HG03558 (cell line): ENCODE results near the gene STX8.

Experiments used
- ATAC-seq: cut with Tn5 transposase; IDR thresholded peaks from one replicate; pipeline ENCODE4 v1.9.1; 2021; ENCODE audit warnings: moderate number of reproducible peaks; ENCODE audit not compliant: unreplicated experiment; ENCODE audit errors: extremely low read depth

The STX8 gene

DNA sequence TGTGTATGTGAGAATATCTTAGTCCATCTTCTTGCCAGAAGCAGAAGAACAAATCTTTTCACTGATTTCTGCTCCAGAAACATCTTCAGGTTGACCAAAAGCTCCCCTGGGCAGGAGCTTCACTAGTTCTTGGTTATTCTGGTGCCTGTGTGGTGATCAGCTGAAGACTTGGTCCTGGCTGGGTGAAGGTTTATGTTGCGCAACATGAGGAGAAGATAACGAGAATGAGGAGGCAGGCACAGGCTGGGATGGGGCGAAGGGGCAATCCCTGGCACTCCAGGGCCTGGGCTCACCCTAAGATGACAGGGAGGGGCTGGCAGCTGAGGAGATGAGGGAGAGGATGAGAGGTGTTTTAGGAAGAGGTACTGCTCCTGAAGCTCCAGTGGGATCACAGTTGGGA, 322.3 kb downstream of the STX8 start:
- ATAC-seq = no peak

DNA sequence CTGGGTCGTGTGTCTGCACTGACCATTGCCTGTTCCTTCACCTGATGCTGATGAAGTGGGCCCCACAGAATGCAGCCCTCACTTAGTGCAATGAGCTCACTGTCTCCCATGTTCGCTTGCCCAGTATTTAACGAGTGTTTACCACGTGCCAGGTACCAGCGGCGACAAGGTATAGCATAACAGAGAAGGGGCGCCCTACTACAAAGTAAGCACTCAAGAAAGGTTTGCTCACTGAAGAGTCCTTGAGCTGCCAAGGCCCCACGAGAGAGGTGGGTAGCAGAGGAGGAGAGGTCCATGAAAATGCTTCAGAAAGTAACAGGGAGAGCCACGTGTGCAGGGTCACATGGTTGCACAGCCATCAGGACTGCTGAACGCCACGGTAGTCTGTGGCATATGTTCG, 324.3 kb downstream of the STX8 start:
- no peak for ATAC-seq

DNA sequence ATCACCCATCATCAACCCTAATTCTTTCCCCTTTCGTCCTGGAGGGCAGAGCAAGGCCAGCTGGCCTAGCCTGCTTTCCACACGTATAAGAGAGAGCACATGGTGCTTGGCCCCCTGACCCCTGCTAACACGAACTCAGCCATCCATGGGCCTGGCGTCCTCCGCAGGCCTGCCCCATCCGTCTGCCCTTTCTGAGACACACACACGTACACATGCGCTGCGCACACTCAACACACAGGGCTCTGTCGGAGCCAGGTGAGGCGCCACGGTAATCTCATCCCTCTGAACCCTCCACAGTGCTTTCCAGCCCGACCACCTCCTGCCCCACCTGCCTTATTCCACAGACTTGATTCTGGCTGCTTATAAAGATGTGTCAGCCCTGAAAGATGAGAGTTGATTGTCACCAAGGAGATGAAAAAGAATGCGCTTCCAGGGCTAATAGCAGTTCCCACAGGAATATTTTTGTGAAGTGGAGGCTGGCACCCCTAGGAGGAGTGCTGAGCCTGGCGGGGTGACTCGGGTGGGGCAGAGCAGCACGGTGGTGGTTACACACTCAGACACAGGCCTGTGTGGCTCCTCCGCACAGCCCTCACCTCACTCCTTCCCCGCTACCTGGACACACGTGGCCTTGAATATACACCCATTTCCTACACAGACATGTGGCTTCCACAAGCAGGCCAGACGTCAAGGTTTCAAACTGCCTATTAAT, 326.2 kb downstream of the STX8 start:
- ATAC-seq = no peak

DNA sequence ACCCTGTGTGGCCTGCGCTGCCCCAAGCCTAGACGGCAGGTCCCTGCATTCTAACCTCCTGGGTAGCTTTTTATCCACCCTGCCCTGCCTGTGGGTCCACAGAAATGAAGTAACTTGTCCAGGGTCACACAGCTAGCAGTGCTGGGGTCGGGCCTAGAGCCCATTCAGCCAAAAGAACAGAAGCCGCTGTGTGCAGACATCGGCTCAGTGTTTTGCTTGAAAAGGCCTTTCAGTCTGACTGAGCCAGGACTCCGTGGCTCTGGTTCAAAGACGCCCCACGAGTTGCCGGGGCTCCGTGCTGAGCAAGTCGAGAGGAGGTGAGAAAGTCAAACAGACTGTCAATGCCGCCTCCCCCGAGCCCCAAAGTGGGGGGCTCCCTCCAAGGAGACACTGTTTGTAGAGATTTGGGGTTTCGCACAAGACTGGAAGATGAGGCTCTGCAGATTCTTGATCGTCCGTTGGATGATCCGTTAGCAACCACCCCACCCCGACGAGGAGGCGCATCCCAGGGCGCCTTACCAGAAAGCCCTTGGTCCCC, 328.1 kb downstream of the STX8 start:
- ATAC-seq = no peak

DNA sequence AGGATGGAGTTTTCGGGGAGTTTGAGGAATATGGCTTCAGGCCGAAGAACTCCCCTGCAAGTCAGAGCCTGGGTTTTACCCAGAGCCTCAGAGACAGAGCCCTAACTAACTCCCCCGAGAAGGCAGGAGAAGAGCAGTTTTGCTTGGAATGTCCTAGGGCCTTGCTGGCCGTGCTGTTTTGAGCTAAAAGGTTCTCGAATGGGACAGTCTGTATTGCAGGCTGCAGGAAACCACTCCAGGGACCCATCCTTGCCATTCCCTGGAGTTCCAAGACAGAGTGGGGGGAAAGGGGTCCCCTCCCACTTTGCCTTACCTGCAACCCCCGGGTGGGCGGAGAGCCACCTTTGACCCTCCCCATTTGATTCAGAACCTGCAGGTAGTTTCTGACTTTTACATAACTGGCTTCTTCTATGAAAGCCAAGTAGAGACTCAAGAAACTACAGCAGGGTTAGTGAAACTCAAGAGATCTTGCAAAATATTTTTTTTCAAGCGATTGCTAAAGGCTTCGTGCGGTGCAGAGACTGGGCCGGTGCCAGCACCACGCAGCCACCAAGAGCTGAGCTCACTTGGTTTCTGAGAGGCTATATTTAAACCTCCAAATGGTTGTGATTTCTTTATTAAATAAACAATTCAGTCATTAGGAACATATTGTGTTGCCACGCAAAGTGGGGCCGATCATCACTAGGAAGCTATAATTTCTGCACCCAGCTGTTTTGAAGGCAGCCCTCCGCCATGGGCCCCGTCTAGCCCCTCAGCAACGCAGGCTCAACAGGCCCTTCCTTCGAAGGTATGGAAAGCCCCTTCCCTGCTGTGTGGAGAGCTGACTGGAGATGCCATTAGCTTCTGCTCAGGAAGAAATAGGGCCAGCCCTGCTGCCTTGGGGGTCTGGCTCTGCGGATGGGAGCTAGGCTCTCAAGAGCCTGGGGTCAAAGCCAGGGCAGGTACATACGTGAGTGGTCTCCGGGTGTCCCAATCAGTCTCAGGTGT, 331.3 kb downstream of the STX8 start:
- no peak for ATAC-seq

GRCh38 chr17:9242983-9243382, 332.6 kb downstream of the STX8 start:
- no peak for ATAC-seq

DNA sequence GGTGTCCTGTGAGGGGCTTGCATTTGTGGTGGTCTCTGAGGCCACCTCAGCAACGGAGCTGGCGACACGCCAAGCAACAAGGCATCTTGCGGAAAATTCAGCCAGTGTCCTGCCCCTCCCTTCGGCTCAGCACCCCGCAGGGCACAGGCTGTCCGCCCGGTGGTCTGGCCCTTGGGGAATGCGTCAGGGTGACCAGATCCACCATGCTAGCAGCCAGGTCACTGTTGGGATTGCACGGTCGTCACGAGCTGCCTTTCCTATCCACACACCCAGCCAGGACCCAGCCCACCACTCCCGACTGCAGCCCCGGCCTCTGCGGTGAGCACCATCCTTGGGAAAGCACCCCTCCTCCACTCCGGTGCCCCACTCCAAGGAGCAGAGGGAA, 333.1 kb downstream of the STX8 start:
- no peak for ATAC-seq

- no peak for ATAC-seq
These were observed 333.7 kb downstream of the STX8 start for GRCh38 chr17:9241774-9242496.

GRCh38 chr17:9241371-9241712, 334.3 kb downstream of the STX8 start:
- ATAC-seq = no peak

DNA sequence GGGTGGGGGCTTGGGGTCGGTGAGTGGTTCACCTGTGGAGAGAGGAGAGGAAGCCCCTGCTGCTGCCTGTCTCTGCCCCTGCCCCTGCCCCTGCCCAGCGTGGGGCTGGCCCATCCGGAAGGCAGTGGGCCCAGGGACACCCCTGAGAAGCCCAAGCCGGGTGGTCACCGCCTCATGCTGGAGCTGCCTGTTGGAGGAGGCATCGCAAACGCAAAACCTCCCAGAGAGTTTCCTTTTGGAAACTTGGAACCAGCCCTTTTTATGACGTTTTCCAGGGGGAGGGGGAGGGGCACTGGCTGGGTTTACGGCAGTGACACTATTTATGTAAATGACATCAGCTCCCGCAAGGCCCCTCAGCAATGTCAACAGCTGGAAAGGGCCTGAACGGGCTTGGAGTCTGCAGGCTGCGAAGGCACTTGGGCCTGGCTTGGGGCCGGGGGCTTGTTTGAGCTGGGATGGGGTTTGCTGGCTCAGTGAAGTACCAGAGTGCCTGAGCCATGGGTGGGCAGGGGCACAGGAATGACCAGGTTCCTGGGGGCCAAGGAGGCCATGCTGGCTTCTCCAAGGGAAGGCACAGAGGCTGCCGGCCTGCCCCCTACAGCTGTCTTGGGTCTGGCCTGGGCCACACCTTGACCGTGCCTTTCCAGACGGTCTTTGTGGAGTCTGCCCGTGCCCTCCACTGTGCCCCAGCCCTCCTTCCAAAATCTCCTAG, 334.8 kb downstream of the STX8 start:
- ATAC-seq = no peak

GRCh38 chr17:9239793-9240658, 335.6 kb downstream of the STX8 start:
- no peak for ATAC-seq

- ATAC-seq = no peak
These were observed 336.3 kb downstream of the STX8 start for GRCh38 chr17:9239246-9239792.

GRCh38 chr17:9238340-9239245, 337.0 kb downstream of the STX8 start:
- ATAC-seq = no peak

- ATAC-seq = no peak
These were observed 337.8 kb downstream of the STX8 start for GRCh38 chr17:9237661-9238301.

DNA sequence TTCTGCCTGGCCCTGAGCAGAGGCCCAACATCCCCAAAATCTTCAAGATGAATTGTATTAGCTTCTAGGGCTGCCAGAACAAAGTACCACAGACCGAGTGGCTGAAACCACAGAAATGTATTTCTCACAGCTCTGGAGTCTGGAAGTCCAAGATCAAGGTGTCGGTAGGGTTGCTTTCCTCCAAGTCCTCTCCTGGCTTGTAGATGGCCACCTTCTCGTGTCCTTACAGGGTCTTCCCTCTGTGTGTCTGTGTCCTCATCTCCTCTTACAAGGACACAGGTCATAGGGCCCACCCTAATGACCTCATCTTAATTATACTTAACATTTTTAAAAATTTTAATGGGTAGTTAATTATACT, 338.6 kb downstream of the STX8 start:
- ATAC-seq = no peak

DNA sequence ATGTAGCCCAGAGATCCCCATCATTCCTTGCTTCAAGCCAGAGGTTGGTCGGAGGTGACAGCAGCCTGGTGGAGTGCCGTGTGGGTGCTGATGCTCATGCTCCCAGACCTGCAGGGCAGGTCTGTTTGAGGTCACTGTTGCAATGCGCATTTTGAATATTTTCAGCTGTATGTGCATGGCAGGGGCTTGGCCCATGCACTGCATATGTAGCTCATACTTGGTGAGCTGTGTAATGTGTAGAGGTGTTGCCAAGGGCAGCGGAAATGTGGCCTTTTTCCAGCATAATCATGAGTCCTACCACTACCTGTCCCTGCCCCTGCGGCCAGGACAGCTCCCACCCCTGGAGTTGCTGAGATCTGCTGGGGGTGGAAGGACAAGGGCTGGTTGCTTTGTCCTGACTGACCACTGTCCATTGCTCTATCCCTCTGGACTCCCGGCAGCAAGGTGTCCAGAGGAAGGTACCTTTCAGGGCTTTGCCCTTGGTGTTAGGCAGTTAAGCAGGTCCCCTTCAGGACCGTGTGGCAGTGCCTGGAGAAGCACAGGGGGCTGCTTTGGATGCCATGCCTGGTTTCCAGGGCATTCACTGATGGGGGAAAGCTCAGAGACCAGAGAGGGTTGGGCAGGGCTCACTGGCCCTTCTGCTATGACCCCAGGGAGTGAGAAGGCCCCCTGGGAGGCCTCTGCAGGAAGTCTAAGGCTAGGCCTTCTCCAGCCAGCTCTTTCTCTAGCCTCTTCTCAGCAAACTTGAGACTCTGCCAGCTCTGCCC, 339.2 kb downstream of the STX8 start:
- no peak for ATAC-seq

DNA sequence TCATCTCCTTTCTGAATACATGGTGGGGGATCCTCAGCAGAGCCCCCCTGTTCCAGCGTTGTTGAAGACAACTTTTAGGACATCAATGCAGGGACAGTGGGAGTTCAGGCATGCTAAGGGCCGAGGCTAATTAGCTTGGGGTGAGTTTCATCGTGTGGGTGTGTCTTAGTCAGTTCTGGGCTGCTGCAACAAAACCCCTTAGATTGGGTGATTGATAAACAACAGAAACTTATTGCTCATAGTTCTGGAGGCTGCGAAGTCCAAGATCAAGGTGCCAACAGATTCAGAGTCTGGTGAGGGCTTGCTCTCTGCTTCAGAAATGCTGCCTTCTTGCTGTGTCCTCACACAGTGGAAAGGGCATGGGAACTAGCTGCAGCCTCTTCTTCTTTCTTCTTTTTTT, 340.3 kb downstream of the STX8 start:
- ATAC-seq = no peak
